Astrocyte of the spinal cord (primary cell): ENCODE results near the gene NNMT.

Experiments
- DNase-seq: peaks from one replicate; pipeline ENCODE4 v3.0.0; 2011; ENCODE audit warnings: low read depth, low spot score
- H3K4me3 ChIP-seq: 2 replicates; pipeline ENCODE4 v1.5.1; 2011; ENCODE audit warnings: low read depth, mild to moderate bottlenecking, low read length, moderate library complexity
- in situ Hi-C: cut with HindIII; loops from 2 replicates; pipeline ENCODE4 v1.10.0; 2017; ENCODE audit warnings: low sequenced_read_pairs
- TF ChIP-seq, protein P1 (sequence below): IDR thresholded peaks from 2 replicates; pipeline ENCODE4 v1.5.1; 2012; ENCODE audit warnings: low read depth, mild to moderate bottlenecking, low read length, inconsistent platforms

Gene NNMT

DNA sequence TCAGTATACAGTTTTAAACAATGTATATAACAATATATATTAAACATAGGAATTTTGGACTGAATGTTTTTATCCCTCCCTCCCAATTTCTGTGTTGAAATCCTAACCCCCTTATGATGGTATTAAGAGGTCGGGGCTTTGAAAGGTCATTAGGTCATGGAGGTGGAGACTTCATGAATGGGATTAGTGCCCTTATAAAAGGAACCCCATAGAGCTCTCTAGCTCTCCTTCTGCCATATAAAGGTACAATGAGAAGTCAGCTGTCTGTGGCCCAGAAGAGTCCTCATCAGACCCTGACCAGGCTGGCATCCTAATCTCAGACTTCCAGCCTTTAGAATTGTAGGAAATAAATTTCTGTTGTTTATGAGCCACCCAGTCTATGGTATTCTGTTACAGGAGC is 6.5 kb downstream of the NNMT start:
- in situ Hi-C loops = no loop called here
- DNase-seq = peak; percentile 16
- peak overlapping the region; percentile 12 for H3K4me3 ChIP-seq
- TF ChIP-seq, protein P1, sequence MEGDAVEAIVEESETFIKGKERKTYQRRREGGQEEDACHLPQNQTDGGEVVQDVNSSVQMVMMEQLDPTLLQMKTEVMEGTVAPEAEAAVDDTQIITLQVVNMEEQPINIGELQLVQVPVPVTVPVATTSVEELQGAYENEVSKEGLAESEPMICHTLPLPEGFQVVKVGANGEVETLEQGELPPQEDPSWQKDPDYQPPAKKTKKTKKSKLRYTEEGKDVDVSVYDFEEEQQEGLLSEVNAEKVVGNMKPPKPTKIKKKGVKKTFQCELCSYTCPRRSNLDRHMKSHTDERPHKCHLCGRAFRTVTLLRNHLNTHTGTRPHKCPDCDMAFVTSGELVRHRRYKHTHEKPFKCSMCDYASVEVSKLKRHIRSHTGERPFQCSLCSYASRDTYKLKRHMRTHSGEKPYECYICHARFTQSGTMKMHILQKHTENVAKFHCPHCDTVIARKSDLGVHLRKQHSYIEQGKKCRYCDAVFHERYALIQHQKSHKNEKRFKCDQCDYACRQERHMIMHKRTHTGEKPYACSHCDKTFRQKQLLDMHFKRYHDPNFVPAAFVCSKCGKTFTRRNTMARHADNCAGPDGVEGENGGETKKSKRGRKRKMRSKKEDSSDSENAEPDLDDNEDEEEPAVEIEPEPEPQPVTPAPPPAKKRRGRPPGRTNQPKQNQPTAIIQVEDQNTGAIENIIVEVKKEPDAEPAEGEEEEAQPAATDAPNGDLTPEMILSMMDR = no peak

DNA sequence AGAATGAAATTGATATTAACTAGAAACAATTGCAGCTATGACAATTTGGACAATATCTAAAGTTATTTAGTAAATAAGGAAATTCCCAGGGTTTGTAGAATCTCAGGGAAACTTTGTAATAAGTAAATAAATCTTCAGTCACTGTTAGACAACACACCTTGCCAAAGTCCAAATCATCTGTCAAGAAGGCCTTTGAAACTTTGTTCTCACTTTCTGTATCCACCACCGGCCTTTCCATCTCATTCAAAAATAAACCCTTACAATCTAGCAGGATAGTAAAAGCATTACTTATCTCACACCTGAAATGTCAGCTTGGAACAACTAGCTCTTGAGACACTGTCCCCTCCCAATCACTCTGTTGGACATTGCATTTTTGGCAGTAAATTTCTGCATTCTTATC is 7.9 kb downstream of the NNMT start:
- TF ChIP-seq, protein P1 = no peak
- in situ Hi-C loops = no loop called here
- DNase-seq = peak; percentile 6
- no peak overlapping the region for H3K4me3 ChIP-seq

DNA sequence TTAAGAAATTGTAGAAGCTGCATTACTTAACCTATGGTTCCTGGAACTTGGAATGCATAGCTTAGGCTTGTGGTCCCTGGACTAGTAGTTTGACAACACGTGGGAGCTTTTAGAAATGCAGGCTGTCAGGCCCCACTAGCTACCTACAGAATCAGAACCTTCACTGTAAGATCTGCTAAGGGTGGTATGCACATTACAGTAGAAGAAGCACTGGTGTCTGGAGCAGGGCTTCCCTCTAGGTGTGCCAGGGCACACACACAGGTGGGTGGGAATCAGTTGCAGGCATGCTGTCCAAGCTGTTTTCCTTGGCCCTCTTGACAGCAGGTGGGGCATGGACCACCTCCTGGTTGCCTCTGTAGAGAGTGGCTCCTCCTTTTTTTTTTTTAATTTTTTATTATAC is 8.8 kb downstream of the NNMT start:
- no peak overlapping the region for H3K4me3 ChIP-seq
- peak; percentile 8 for DNase-seq
- TF ChIP-seq, protein P1 = no peak
- in situ Hi-C loops = no loop called here

DNA sequence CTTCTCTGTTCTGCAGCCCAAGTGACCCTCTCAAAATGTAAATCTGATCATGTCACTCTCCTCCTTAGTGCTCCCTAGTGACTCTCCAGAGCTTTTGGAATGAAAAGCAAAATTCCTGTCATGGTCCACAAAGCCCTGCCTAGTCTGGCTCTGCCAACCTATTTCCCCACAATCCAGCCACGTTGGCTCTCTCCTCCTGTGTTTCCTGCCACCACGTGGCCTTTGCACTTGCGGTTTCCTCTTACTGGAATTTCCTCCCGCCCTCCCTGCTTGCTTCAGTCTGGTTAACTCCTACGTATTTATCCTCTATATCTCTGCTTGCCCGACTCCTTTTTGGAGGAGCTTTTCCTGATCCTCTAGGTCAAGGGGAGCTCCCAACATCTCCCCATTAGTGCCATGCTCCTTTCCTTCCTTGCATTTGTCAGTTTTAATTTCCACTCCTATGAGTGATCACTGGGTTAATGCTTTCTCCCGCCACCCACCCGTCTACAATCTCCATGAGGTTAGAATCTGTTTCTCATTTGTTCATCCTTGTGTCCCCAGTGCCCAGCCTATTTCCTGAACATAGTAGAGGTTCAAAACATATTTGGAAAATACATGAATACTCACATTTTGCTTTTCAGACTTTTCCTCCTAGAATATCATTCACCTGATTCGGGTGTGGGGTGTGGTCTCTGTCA is 11.5 kb downstream of the NNMT start:
- no peak overlapping the region for H3K4me3 ChIP-seq
- TF ChIP-seq, protein P1 = no peak
- in situ Hi-C loops = no loop called here
- peak; percentile 66 for DNase-seq

DNA sequence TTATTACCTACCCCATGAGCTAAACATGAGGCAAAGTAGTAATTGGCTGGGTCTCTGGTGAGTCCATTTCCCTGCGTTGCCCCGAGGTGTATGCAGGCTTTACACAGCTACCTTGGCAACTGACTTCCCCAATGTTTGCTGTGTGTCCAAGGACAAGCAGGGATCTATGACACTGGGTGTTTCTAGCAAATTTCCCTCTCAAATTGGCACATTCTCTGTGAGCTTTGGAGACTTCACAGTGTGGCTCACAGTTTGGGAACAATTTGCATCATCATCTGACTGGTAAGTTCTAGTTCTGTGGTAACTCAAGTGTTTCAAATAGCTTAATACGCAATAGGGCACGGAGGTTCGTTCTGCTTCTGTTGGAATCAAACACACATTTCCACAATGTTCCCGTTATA is 12.5 kb downstream of the NNMT start:
- DNase-seq = peak; percentile 29
- no peak overlapping the region for H3K4me3 ChIP-seq
- in situ Hi-C loops = no loop called here
- TF ChIP-seq, protein P1 = no peak

DNA sequence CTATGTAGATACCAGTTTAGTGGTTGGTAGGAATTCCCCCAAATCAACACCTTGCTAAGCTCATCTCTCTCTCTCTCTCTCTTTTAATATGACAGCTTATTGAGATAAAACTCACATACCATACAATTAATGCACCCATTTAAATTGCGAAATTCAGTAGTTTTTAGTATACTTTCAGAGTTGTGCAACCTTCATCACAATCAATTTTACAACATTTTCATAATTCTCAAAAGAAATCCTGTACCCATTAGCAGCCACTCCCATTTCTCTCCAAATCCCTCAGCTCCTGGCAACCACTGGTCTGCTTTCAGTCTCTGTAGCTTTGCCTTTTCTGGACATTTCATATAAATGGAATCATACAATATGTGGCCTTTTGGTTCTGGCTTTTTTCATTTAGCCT is 13.3 kb downstream of the NNMT start:
- DNase-seq = no peak
- no peak overlapping the region for H3K4me3 ChIP-seq
- in situ Hi-C loops = no loop called here
- TF ChIP-seq, protein P1 = no peak
